Fibroblast of upper back skin (primary cell): ENCODE data around the gene UGDH.
"Not testable (repeated sequence)": the region's sequence is repeated elsewhere in the genome, so short reads cannot be mapped to it uniquely, and the experiment has no call there.

Experiments used
- DNase-seq: peaks from one replicate; pipeline ENCODE4 v3.0.0-alpha.2; 2013

Gene UGDH

GRCh38 chr4:39527296-39528060 lies at the start of gene UGDH:
Gene UGDH (minus strand): TSS chr4:39527439. CDS start chr4:39521512, 5,927 bp downstream.
- DNase-seq, result peak; percentile 99

GRCh38 chr4:39574946-39575345 lies 47.7 kb upstream of the UGDH start:
- DNase-seq, result no peak

GRCh38 chr4:39571504-39571903 lies 44.3 kb upstream of the UGDH start:
- no peak for DNase-seq

- DNase-seq, result peak; percentile 18
These were observed 43.8 kb upstream of the UGDH start for GRCh38 chr4:39571054-39571453.

GRCh38 chr4:39569209-39569608 lies 42.0 kb upstream of the UGDH start:
- DNase-seq, result no peak

GRCh38 chr4:39568805-39569204 lies 41.6 kb upstream of the UGDH start:
- DNase-seq, result no peak

GRCh38 chr4:39565878-39566600 lies 38.8 kb upstream of the UGDH start:
- peak; percentile 89 for DNase-seq

GRCh38 chr4:39563346-39563847 lies 36.2 kb upstream of the UGDH start:
- no peak for DNase-seq

- no peak for DNase-seq
These were observed 35.6 kb upstream of the UGDH start for GRCh38 chr4:39562792-39563191.

- DNase-seq, result no peak
These were observed 32.4 kb upstream of the UGDH start for GRCh38 chr4:39559626-39560025.

- DNase-seq, result no peak
These were observed 28.2 kb upstream of the UGDH start for GRCh38 chr4:39555472-39555871.

- peak; percentile 28 for DNase-seq
These were observed 21.3 kb upstream of the UGDH start for GRCh38 chr4:39548425-39549067.

GRCh38 chr4:39544580-39545315 lies 17.5 kb upstream of the UGDH start:
- no peak for DNase-seq

- not testable (repeated sequence) for DNase-seq
These were observed 16.8 kb upstream of the UGDH start for GRCh38 chr4:39544080-39544479.

- DNase-seq, result no peak
These were observed 15.8 kb upstream of the UGDH start for GRCh38 chr4:39543034-39543433.

GRCh38 chr4:39542611-39543012 lies 15.4 kb upstream of the UGDH start:
- DNase-seq, result no peak

- DNase-seq, result no peak
These were observed 14.9 kb upstream of the UGDH start for GRCh38 chr4:39541987-39542610.

GRCh38 chr4:39539089-39539611 lies 11.9 kb upstream of the UGDH start:
- DNase-seq, result no peak

- no peak for DNase-seq
These were observed 6.3 kb upstream of the UGDH start for GRCh38 chr4:39533541-39533940.

GRCh38 chr4:39532237-39532636 lies 5.0 kb upstream of the UGDH start:
- not testable (repeated sequence) for DNase-seq

- no peak for DNase-seq
These were observed 3.4 kb upstream of the UGDH start for GRCh38 chr4:39530682-39531081.

GRCh38 chr4:39529534-39529933 lies 2.3 kb upstream of the UGDH start:
- DNase-seq, result no peak
